Colonic mucosa (tissue), 4 donors: Measurements from ENCODE around the gene AQP11. TPM values are rescaled to one million over a fixed set of nuclear protein-coding genes. Genes with fewer than 3 reads are reported as not detected.

ENCODE experiments used
- DNase-seq: peaks from one replicate; pipeline ENCODE4 v3.0.0-alpha.2; 2020
- H3K27ac ChIP-seq: fragments of 200-600 bp; one replicate; pipeline ENCODE4 v1.8.0; 2021
- H3K27me3 ChIP-seq: fragments of 200-600 bp; one replicate; pipeline ENCODE4 v1.8.0; 2021
- H3K36me3 ChIP-seq: fragments of 200-600 bp; one replicate; pipeline ENCODE4 v1.8.0; 2021
- H3K4me1 ChIP-seq: fragments of 200-600 bp; one replicate; pipeline ENCODE4 v1.8.0; 2021; ENCODE audit warnings: mild to moderate bottlenecking
- H3K4me3 ChIP-seq: fragments of 200-600 bp; one replicate; pipeline ENCODE4 v1.8.0; 2021
- H3K9ac ChIP-seq, 2 donors: one replicate each; pipeline ENCODE4 v1.7.0; 2013; ENCODE audit warnings: control low read depth in 2 of 2, low read depth in 2 of 2, low read length in 2 of 2
- H3K9me3 ChIP-seq: fragments of 200-600 bp; one replicate; pipeline ENCODE4 v1.8.0; 2021
- intact Hi-C: fragments of 100-400 bp; cut with DNase I; formaldehyde crosslinking; loops from one replicate; pipeline ENCODE4 v1.14.1; 2022
- total RNA-seq, 2 donors: library from RNA; stranded (reverse); fragmentation: NEBNext Ultra II Directional in 1 of 2; extraction: Animal tissue kit (Norgen Biotek cat#: 25700) in 1 of 2; gene quantifications; one replicate each; pipeline ENCODE4 v1.2.1, GENCODE V29; 2021
- TF ChIP-seq, protein P1 (sequence below): fragments of 200-600 bp; IDR thresholded peaks from one replicate; pipeline ENCODE4 v1.8.0; 2022; ENCODE audit warnings: antibody characterized with exemption, mild to moderate bottlenecking
- donor health status: healthy.
- donor health status: DM: no; HTN: no; CAD: no.
- donor health status: DM: no; HTN: no; CAD: no.

Gene AQP11
- total RNA-seq, 2 donors from 2014 or later = 4.3 to 5.4 TPM

DNA sequence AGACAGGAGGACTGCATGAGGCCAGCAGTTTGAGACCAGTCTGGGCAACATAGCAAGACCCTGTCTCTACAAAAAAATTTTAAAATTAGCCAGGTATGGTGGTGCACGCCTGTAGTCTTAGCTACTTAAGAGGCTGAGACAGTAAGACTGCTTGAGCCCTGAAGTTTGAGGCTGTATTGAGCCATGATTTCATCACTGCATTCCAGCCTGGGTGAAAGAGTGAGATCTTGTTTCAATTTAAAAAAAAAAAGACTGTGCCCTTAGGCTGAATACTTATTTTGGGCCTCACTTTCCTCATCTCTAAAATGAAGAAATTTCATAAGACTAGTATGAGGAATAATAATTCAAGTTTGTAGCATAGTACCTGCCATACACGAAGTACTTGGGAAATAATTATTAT, 6.9 kb downstream of the AQP11 start:
- no peak for DNase-seq
- TF ChIP-seq, protein P1, sequence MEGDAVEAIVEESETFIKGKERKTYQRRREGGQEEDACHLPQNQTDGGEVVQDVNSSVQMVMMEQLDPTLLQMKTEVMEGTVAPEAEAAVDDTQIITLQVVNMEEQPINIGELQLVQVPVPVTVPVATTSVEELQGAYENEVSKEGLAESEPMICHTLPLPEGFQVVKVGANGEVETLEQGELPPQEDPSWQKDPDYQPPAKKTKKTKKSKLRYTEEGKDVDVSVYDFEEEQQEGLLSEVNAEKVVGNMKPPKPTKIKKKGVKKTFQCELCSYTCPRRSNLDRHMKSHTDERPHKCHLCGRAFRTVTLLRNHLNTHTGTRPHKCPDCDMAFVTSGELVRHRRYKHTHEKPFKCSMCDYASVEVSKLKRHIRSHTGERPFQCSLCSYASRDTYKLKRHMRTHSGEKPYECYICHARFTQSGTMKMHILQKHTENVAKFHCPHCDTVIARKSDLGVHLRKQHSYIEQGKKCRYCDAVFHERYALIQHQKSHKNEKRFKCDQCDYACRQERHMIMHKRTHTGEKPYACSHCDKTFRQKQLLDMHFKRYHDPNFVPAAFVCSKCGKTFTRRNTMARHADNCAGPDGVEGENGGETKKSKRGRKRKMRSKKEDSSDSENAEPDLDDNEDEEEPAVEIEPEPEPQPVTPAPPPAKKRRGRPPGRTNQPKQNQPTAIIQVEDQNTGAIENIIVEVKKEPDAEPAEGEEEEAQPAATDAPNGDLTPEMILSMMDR = no peak
- no peaks in the 10 kb centered on the region for H3K27me3 ChIP-seq
- no peaks in the 10 kb centered on the region for H3K4me1 ChIP-seq
- no peak overlapping the region for H3K27ac ChIP-seq
- H3K9me3 ChIP-seq = no peaks in the 10 kb centered on the region
- H3K4me3 ChIP-seq = no peak overlapping the region
- intact Hi-C loops = no loop called here
- no peaks in the 10 kb centered on the region for H3K36me3 ChIP-seq
- H3K9ac ChIP-seq = no peak overlapping the region

DNA sequence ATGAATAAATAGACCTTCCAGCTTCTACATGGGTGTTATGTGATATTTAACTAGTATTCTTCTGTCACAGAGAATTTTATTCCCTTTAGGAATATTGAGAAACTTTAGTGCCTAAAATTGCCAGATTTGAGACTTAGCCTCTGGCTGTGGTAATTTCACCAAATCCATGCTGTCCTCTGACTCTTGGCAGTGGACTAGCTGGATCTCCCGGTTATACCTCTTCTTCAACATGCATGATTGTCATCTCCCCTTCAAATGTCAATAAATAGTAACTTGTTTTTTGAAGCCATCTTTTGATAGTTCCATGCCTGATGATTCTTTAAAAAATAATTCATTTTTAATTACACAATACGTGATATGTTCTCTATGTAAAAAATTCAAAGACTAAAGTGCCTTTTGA, 8.4 kb downstream of the AQP11 start:
- H3K36me3 ChIP-seq = no peaks in the 10 kb centered on the region
- TF ChIP-seq, protein P1 = no peak

DNA sequence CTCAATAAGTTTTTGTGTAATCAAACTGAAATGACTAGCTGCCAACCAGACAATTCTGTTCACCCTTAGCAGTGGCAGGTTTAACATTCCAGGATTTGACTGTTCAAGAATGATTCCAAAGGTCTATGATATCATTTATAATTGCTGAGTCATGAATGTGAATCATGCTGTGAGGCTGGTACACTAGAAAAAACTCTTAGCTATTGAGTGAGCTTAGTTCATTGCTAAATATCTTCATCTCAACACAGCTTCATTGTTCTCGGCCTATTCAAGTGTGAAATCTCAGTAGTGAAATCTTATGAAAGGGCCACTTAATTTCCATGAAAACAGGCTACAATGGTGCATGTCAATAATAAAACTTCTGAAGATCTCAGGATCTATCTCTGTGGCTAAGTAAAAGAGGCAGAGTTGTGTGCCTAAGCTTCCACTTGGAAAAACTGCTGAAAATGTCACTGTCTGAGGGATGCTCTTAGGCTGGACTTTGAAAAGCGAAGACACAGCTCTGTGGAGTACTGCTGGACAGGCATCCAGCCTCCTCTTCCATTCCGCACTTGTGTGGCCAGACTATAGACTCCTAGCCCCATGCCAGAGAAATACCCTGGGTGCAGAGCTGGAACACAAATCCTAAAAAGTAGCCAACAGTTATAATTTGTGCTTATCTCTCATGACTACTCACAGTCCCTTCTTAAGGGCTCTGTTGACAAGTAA, 12.8 kb downstream of the AQP11 start:
- TF ChIP-seq, protein P1 = no peak
- Histone ChIP-seq H3K4me1 (peaks cover 6% of the 10 kb centered on the region), H3K36me3 (no peaks in the 10 kb centered on the region), H3K27ac (peak overlapping the region; percentile 47), H3K27me3 (no peaks in the 10 kb centered on the region), H3K4me3 (no peak overlapping the region), H3K9ac (no peak overlapping the region), H3K9me3 (no peaks in the 10 kb centered on the region)
- no peak for DNase-seq
- intact Hi-C loops = no loop called here

More for the DNA sequence above, 8.4 kb downstream of the AQP11 start:
- H3K9me3 ChIP-seq = no peaks in the 10 kb centered on the region
- H3K27ac ChIP-seq = no peak overlapping the region
- no peak overlapping the region for H3K9ac ChIP-seq
- H3K4me1 ChIP-seq = peaks cover 6% of the 10 kb centered on the region
- intact Hi-C loops = no loop called here
- no peak for DNase-seq
- no peak overlapping the region for H3K4me3 ChIP-seq
- H3K27me3 ChIP-seq = no peaks in the 10 kb centered on the region

DNA sequence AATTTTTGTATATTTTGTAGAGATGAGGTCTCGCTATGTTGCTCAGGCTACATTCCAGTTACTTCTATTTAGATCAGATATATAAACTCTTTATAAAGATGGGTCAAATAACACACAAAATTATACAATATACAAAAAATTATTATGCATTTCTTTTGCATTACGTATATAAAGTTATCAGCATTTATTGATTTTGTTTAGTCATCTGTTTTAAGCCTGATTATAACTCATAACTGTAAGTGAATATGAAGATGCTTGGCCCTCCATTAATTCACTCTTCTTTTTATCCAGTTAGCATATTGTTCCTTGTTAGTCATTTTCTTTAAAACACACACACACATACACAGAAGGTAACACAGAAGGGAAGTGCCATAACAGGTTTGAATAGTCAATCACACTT, 14.5 kb downstream of the AQP11 start:
- no peaks in the 10 kb centered on the region for H3K36me3 ChIP-seq
- H3K9me3 ChIP-seq = no peaks in the 10 kb centered on the region
- intact Hi-C loops = no loop called here
- H3K4me3 ChIP-seq = no peak overlapping the region
- no peak overlapping the region for H3K9ac ChIP-seq
- DNase-seq = no peak
- TF ChIP-seq, protein P1 = no peak
- H3K27ac ChIP-seq = no peak overlapping the region
- H3K4me1 ChIP-seq = peaks cover 6% of the 10 kb centered on the region
- no peaks in the 10 kb centered on the region for H3K27me3 ChIP-seq

DNA sequence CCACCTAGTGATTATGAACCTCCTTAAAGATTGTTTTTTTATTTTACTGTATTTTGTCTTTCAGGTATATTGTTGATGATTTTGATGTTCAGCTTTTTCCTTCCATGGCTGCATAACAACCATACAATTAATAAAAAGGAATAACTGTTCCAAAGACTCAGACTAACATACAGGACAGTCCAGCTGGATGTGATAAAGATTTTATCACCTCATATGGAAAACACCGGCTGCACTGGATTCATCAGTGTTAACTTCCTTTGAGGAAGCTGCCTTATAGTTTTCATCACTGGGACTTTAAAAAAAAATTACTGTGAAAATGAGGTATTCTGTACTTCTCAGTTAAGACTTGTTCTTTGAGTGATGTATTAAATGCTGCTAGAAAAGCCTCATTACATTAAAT, 19.5 kb downstream of the AQP11 start:
- TF ChIP-seq, protein P1 = no peak
- Histone ChIP-seq H3K9me3 (no peaks in the 10 kb centered on the region), H3K4me1 (no peaks in the 10 kb centered on the region), H3K36me3 (no peaks in the 10 kb centered on the region), H3K27me3 (no peaks in the 10 kb centered on the region), H3K27ac (no peak overlapping the region), H3K9ac (no peak overlapping the region), H3K4me3 (no peak overlapping the region)
- DNase-seq = no peak
- intact Hi-C loops = no loop called here
